ENCODE data around the gene ITK. TPM values are rescaled to one million over a fixed set of nuclear protein-coding genes. Genes with fewer than 3 reads are reported as not detected.

The ITK gene
- total RNA-seq, 4 donors from 2014 or later = 0.40 to 43.4 (median 5.0) TPM

DNA sequence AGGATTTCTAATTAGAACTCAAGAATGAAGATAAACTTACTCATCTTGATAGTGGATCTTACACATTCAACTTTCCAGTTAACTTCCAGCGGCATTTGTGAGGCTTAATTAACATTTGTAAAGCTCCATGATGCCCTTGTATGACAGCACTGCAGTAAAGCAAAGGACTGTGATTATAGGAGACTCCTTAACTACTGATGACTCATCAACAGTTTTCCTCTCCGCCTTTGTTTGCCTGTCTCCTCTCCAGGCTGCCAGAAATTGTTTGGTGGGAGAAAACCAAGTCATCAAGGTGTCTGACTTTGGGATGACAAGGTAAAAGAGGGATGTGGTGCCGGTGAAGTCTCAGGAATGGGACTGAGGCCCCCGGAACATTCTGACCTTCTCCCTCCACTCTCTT, 64.8 kb downstream of the ITK start:
- intact Hi-C loops (cut with DNase I; ENCODE audit: low total_unique reads) (no loop called here), in situ Hi-C loops (cut with MboI; ENCODE audit: low pct_ligation_motif_present in 1 of 4, low pct_unique_long_range_greater_than_20kb in 1 of 4, low sequenced_read_pairs in 3 of 4) (no loop called here)
- H3K27ac ChIP-seq = no peak overlapping the region
- H3K4me1 ChIP-seq = peaks cover 0 to 21% (median 3%) of the 10 kb centered on the region in 4 donors
- no peaks in the 10 kb centered on the region for H3K27me3 ChIP-seq
- no peaks in the 10 kb centered on the region for H3K36me3 ChIP-seq
- DNase-seq = no peak
- no peak overlapping the region for H3K4me3 ChIP-seq
- WGBS, 2 donors (ENCODE audit: low coverage in 1 of 2) = 29 to 48% methylated on average over 1 to 4 of the region's 4 CpGs
- H3K9me3 ChIP-seq = no peaks in the 10 kb centered on the region
- TF ChIP-seq EP300 (IDR thresholded peaks at IDR 0.05; ENCODE audit: low read depth) (no peak), POLR2AphosphoS5 (IDR thresholded peaks at IDR 0.05) (no peak), POLR2A (IDR thresholded peaks at IDR 0.05) (no peak)
- TF ChIP-seq, protein P1, sequence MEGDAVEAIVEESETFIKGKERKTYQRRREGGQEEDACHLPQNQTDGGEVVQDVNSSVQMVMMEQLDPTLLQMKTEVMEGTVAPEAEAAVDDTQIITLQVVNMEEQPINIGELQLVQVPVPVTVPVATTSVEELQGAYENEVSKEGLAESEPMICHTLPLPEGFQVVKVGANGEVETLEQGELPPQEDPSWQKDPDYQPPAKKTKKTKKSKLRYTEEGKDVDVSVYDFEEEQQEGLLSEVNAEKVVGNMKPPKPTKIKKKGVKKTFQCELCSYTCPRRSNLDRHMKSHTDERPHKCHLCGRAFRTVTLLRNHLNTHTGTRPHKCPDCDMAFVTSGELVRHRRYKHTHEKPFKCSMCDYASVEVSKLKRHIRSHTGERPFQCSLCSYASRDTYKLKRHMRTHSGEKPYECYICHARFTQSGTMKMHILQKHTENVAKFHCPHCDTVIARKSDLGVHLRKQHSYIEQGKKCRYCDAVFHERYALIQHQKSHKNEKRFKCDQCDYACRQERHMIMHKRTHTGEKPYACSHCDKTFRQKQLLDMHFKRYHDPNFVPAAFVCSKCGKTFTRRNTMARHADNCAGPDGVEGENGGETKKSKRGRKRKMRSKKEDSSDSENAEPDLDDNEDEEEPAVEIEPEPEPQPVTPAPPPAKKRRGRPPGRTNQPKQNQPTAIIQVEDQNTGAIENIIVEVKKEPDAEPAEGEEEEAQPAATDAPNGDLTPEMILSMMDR (IDR thresholded peaks at IDR 0.05) = no peak

DNA sequence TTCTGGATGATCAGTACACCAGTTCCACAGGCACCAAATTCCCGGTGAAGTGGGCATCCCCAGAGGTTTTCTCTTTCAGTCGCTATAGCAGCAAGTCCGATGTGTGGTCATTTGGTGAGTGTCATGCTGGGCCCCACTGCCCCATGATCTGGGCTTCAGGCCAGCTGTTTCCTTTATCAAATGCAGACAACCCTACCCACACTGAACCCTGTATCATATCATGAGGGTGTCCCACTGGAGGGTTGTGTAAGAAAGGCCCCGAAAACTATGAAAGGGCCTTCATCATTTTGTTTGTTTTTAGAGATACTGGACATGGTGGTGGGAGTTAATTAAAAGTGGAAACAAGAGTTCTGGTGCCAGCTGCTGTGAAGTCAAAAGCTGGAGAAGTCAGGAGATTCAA, 65.2 kb downstream of the ITK start:
- no peak for DNase-seq
- no peak overlapping the region for H3K27ac ChIP-seq
- H3K4me1 ChIP-seq = peaks cover 0 to 21% (median 3%) of the 10 kb centered on the region in 4 donors
- no peaks in the 10 kb centered on the region for H3K27me3 ChIP-seq
- in situ Hi-C loops (cut with MboI; ENCODE audit: low pct_ligation_motif_present in 1 of 4, low pct_unique_long_range_greater_than_20kb in 1 of 4, low sequenced_read_pairs in 3 of 4) = no loop called here
- intact Hi-C loops (cut with DNase I; ENCODE audit: low total_unique reads) = no loop called here
- H3K9me3 ChIP-seq = no peaks in the 10 kb centered on the region
- H3K36me3 ChIP-seq = no peaks in the 10 kb centered on the region
- no peak for TF ChIP-seq POLR2AphosphoS5 (IDR thresholded peaks at IDR 0.05)
- TF ChIP-seq, protein P1 (IDR thresholded peaks at IDR 0.05) = no peak
- no peak for TF ChIP-seq EP300 (IDR thresholded peaks at IDR 0.05; ENCODE audit: low read depth)
- TF ChIP-seq POLR2A (IDR thresholded peaks at IDR 0.05) = no peak
- no peak overlapping the region for H3K4me3 ChIP-seq
- WGBS, 2 donors (ENCODE audit: low coverage in 1 of 2) = 86% methylated on average over 4 of the region's 4 CpGs; no CpG with 5 or more reads in 1 of the 2 donors

DNA sequence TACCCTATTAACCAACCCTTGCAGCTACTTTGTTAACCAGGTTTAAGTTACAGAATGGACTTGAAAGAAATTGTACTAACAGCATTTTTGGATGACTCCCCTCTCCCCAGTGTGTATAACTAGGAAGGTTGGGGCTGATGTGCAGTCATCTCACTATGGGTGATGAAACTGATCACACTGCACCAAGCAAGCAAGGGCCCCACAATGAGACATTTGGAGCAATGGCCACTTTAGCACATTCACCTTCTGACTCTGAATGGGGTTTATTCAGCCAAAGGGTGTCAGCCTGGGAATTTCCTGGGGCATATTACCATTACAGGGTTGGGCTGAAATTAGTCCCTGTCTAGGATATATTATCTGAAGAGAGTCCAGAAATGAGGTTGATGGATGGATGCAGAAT, 66.6 kb downstream of the ITK start:
- peaks cover 0 to 21% (median 3%) of the 10 kb centered on the region in 4 donors for H3K4me1 ChIP-seq
- no peak for TF ChIP-seq POLR2AphosphoS5 (IDR thresholded peaks at IDR 0.05)
- no peak for TF ChIP-seq EP300 (IDR thresholded peaks at IDR 0.05; ENCODE audit: low read depth)
- TF ChIP-seq, protein P1 (IDR thresholded peaks at IDR 0.05) = no peak
- TF ChIP-seq POLR2A (IDR thresholded peaks at IDR 0.05) = no peak
- H3K4me3 ChIP-seq = no peak overlapping the region
- no peak overlapping the region for H3K27ac ChIP-seq
- in situ Hi-C loops (cut with MboI; ENCODE audit: low pct_ligation_motif_present in 1 of 4, low pct_unique_long_range_greater_than_20kb in 1 of 4, low sequenced_read_pairs in 3 of 4) (no loop called here), intact Hi-C loops (cut with DNase I; ENCODE audit: low total_unique reads) (no loop called here)
- no peaks in the 10 kb centered on the region for H3K36me3 ChIP-seq
- H3K9me3 ChIP-seq = no peaks in the 10 kb centered on the region
- DNase-seq = no peak
- no peaks in the 10 kb centered on the region for H3K27me3 ChIP-seq

DNA sequence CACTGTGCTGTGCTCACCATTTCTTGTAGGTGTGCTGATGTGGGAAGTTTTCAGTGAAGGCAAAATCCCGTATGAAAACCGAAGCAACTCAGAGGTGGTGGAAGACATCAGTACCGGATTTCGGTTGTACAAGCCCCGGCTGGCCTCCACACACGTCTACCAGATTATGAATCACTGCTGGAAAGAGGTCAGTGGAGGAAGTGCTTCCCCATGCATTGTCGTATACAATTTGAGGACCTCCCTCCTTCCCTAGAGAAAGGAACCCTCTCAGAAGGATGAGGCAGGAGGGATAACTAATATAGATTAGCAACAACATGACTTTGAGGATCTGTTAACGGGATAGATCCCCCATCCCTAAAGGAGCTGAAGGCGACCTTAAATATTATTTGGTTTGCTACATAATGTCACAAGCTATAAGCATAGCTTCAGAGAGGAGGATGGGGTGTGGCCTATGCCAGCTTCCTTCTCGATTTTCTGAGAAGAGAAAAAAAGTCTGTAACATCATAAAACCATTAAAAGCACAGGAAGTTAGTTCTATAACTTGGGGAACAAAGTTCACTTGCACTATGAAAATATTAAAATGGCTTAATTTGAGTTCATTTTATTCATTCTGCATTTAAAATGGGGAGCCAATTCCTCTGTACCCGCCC, 68.3 kb downstream of the ITK start:
- peak; percentile 58 for DNase-seq
- WGBS, 2 donors (ENCODE audit: low coverage in 1 of 2) = 69 to 70% methylated on average over 4 to 11 of the region's 11 CpGs
- Histone ChIP-seq H3K36me3 (no peaks in the 10 kb centered on the region), H3K9me3 (no peaks in the 10 kb centered on the region), H3K27me3 (no peaks in the 10 kb centered on the region), H3K27ac (peak overlapping the region; percentile 4 to 45 (median 28)), H3K4me3 (no peak overlapping the region), H3K4me1 (peaks cover 0 to 24% (median 3%) of the 10 kb centered on the region in 4 donors)
- TF ChIP-seq, protein P1 (IDR thresholded peaks at IDR 0.05) = no peak
- TF ChIP-seq POLR2AphosphoS5 (IDR thresholded peaks at IDR 0.05) = no peak
- no peak for TF ChIP-seq EP300 (IDR thresholded peaks at IDR 0.05; ENCODE audit: low read depth)
- no peak for TF ChIP-seq POLR2A (IDR thresholded peaks at IDR 0.05)
- in situ Hi-C loops (cut with MboI; ENCODE audit: low pct_ligation_motif_present in 1 of 4, low pct_unique_long_range_greater_than_20kb in 1 of 4, low sequenced_read_pairs in 3 of 4) = no loop called here
- intact Hi-C loops (cut with DNase I; ENCODE audit: low total_unique reads) = no loop called here

Data from transverse colon (tissue), 4 donors.